Astrocyte (in vitro differentiated cells and primary cell): ENCODE measurements around the gene PLEKHF1. TPM values are rescaled to one million over a fixed set of nuclear protein-coding genes. Genes with fewer than 3 reads are reported as not detected.
A peak's percentile ranks its signal among the peaks of the same experiment; 100 is the strongest.
"Not testable (repeated sequence)": the region's sequence is repeated elsewhere in the genome, so short reads cannot be mapped to it uniquely, and the experiment has no call there.

ENCODE experiments used
- DNase-seq: peaks from one replicate; pipeline ENCODE4 v3.0.0-alpha.2; 2010; ENCODE audit warnings: low read depth
- FAIRE-seq: peaks from 2 replicates; lab custom pipeline; 2011; peaks lifted over from hg19 to GRCh38; lab: Jason Lieb, UNC
- H2AFZ ChIP-seq: 2 replicates; pipeline ENCODE4 v1.6.0; 2012; ENCODE audit warnings: low read depth, low read length, inconsistent platforms
- H3K27ac ChIP-seq: 2 replicates; pipeline ENCODE4 v1.5.1; 2011; ENCODE audit warnings: low read depth, low read length, inconsistent platforms
- H3K27me3 ChIP-seq: 2 replicates; pipeline ENCODE4 v1.6.0; 2011; ENCODE audit warnings: low read length, inconsistent platforms; ENCODE audit not compliant: insufficient read depth
- H3K36me3 ChIP-seq: 2 replicates; pipeline ENCODE4 v1.5.1; 2011; ENCODE audit warnings: low read length, inconsistent platforms; ENCODE audit not compliant: insufficient read depth
- H3K4me1 ChIP-seq: 2 replicates; pipeline ENCODE4 v1.5.1; 2011; ENCODE audit warnings: low read length, inconsistent platforms; ENCODE audit not compliant: insufficient read depth
- H3K4me2 ChIP-seq: 2 replicates; pipeline ENCODE4 v1.6.0; 2012; ENCODE audit warnings: low read length, inconsistent platforms
- H3K4me3 ChIP-seq: 2 replicates; pipeline ENCODE4 v1.5.1; 2011; ENCODE audit warnings: low read depth, mild to moderate bottlenecking, low read length, inconsistent platforms; ENCODE audit not compliant: insufficient read depth
- H3K79me2 ChIP-seq: 2 replicates; pipeline ENCODE4 v1.6.0; 2012; ENCODE audit warnings: mild to moderate bottlenecking, low read length, inconsistent platforms; ENCODE audit not compliant: insufficient read depth
- H3K9ac ChIP-seq: 2 replicates; pipeline ENCODE4 v1.6.0; 2012; ENCODE audit warnings: mild to moderate bottlenecking, low read length, inconsistent platforms
- H3K9me3 ChIP-seq: 2 replicates; pipeline ENCODE4 v1.5.1; 2012; ENCODE audit warnings: low read depth, mild to moderate bottlenecking, low read length, inconsistent platforms; ENCODE audit not compliant: insufficient read depth
- H4K20me1 ChIP-seq: 2 replicates; pipeline ENCODE4 v1.6.0; 2012; ENCODE audit warnings: low read length, inconsistent platforms; ENCODE audit not compliant: insufficient read depth
- H3K27ac Mint-ChIP-seq: one replicate; pipeline ENCODE4 v1.8.0; 2021; ENCODE audit warnings: mild to moderate bottlenecking, mixed read lengths; ENCODE audit not compliant: unreplicated experiment
- H3K27me3 Mint-ChIP-seq: one replicate; pipeline ENCODE4 v1.8.0; 2021; ENCODE audit warnings: low read depth, mixed read lengths; ENCODE audit not compliant: unreplicated experiment
- H3K36me3 Mint-ChIP-seq: one replicate; pipeline ENCODE4 v1.8.0; 2021; ENCODE audit warnings: low read depth, mixed read lengths; ENCODE audit not compliant: unreplicated experiment
- H3K4me1 Mint-ChIP-seq: one replicate; pipeline ENCODE4 v1.8.0; 2021; ENCODE audit warnings: low read depth, mixed read lengths; ENCODE audit not compliant: unreplicated experiment
- H3K4me3 Mint-ChIP-seq: one replicate; pipeline ENCODE4 v1.8.0; 2021; ENCODE audit warnings: mild to moderate bottlenecking, moderate library complexity, mixed read lengths; ENCODE audit not compliant: unreplicated experiment
- H3K9me3 Mint-ChIP-seq: one replicate; pipeline ENCODE4 v1.8.0; 2021; ENCODE audit warnings: mild to moderate bottlenecking, mixed read lengths; ENCODE audit not compliant: unreplicated experiment
- CTCF ChIP-seq: IDR thresholded peaks from 2 replicates; pipeline ENCODE4 v1.5.1; 2011; ENCODE audit warnings: low read depth, mild to moderate bottlenecking, inconsistent platforms, low read length, moderate library complexity; ENCODE audit not compliant: insufficient read depth
- EZH2 ChIP-seq: IDR thresholded peaks from 2 replicates; pipeline ENCODE4 v1.6.1; 2012; ENCODE audit warnings: mild to moderate bottlenecking, low read length, inconsistent platforms; ENCODE audit not compliant: insufficient read depth
- total RNA-seq: library from RNA; stranded (reverse); gene quantifications from 2 replicates; pipeline ENCODE4 v1.2.1, GENCODE V29; 2021

Gene PLEKHF1
- total RNA-seq, 1 donor from 2014 or later, result 13.1 TPM

GRCh38 chr19:29625186-29625651 is 40.0 kb upstream of the PLEKHF1 start:
- no peak overlapping the region for H3K4me2 ChIP-seq
- Mint-ChIP-seq H3K36me3 (no peaks in the 10 kb centered on the region), H3K27me3 (peaks cover 15% of the 10 kb centered on the region), H3K4me1 (peaks cover 2% of the 10 kb centered on the region), H3K4me3 (no peak overlapping the region), H3K9me3 (peaks cover 2% of the 10 kb centered on the region), H3K27ac (peak overlapping the region; percentile 66)
- H3K27me3 ChIP-seq, result no peaks in the 10 kb centered on the region
- H3K27ac ChIP-seq, result no peak overlapping the region
- peak overlapping the region; percentile 9 for H2AFZ ChIP-seq
- H3K36me3 ChIP-seq, result no peaks in the 10 kb centered on the region
- H4K20me1 ChIP-seq, result no peaks in the 10 kb centered on the region
- H3K4me1 ChIP-seq, result peaks cover 4% of the 10 kb centered on the region
- DNase-seq, result no peak
- no peak overlapping the region for H3K9ac ChIP-seq
- H3K9me3 ChIP-seq, result no peaks in the 10 kb centered on the region
- no peak for FAIRE-seq
- H3K4me3 ChIP-seq, result no peak overlapping the region
- no peaks in the 10 kb centered on the region for H3K79me2 ChIP-seq
- no peak for TF ChIP-seq EZH2
- no peak for TF ChIP-seq CTCF

GRCh38 chr19:29626386-29626785 is 38.9 kb upstream of the PLEKHF1 start:
- TF ChIP-seq CTCF, result no peak
- no peak for TF ChIP-seq EZH2
- no peak overlapping the region for H3K27ac Mint-ChIP-seq

GRCh38 chr19:29626832-29627231 is 38.4 kb upstream of the PLEKHF1 start:
- not testable (repeated sequence) for H3K4me2 ChIP-seq, H3K27me3 Mint-ChIP-seq, H3K4me1 ChIP-seq, H3K79me2 ChIP-seq, H3K36me3 ChIP-seq, H3K9me3 ChIP-seq, H3K27ac Mint-ChIP-seq, H3K9ac ChIP-seq, H3K27ac ChIP-seq, FAIRE-seq, DNase-seq, H3K4me3 ChIP-seq, H4K20me1 ChIP-seq, H3K9me3 Mint-ChIP-seq, H2AFZ ChIP-seq, H3K4me1 Mint-ChIP-seq, H3K36me3 Mint-ChIP-seq, H3K4me3 Mint-ChIP-seq, H3K27me3 ChIP-seq

More at GRCh38 chr19:29626386-29626785, 38.9 kb upstream of the PLEKHF1 start:
- FAIRE-seq, result no peak
- H3K36me3 ChIP-seq, result no peaks in the 10 kb centered on the region
- no peak overlapping the region for H3K4me3 Mint-ChIP-seq
- H3K9me3 ChIP-seq, result no peaks in the 10 kb centered on the region
- H3K9me3 Mint-ChIP-seq, result no peaks in the 10 kb centered on the region
- no peak overlapping the region for H3K4me3 ChIP-seq
- no peaks in the 10 kb centered on the region for H4K20me1 ChIP-seq
- H3K9ac ChIP-seq, result no peak overlapping the region
- H2AFZ ChIP-seq, result no peak overlapping the region
- peaks cover 3% of the 10 kb centered on the region for H3K36me3 Mint-ChIP-seq
- H3K4me1 ChIP-seq, result no peaks in the 10 kb centered on the region
- no peaks in the 10 kb centered on the region for H3K27me3 ChIP-seq
- no peak for DNase-seq
- no peak overlapping the region for H3K4me2 ChIP-seq
- H3K27ac ChIP-seq, result no peak overlapping the region
- no peaks in the 10 kb centered on the region for H3K79me2 ChIP-seq
- H3K4me1 Mint-ChIP-seq, result no peaks in the 10 kb centered on the region
- H3K27me3 Mint-ChIP-seq, result peaks cover 5% of the 10 kb centered on the region
